Activated naive CD4-positive, alpha-beta T cell treated with anti-CD3 and anti-CD28 coated beads, Interleukin-2, amount 50 U/mL, for 72 hours (primary cell): ENCODE data around the gene LSM11. TPM values are rescaled to one million over a fixed set of nuclear protein-coding genes. Genes with fewer than 3 reads are reported as not detected.
A peak's percentile ranks its signal among the peaks of the same experiment; 100 is the strongest.
"Not testable (repeated sequence)": the region's sequence is repeated elsewhere in the genome, so short reads cannot be mapped to it uniquely, and the experiment has no call there.

Experiments used
- ATAC-seq, 2 donors: fragments of 150-1000 bp; cut with Tn5 transposase; 2 replicates each; pipeline ENCODE4 v1.10.0; 2021; ENCODE audit warnings: mild to moderate bottlenecking in 2 of 2, moderate library complexity in 2 of 2
- DNase-seq, 2 donors: peaks; one replicate each; pipeline ENCODE4 v3.0.0; 2021 to 2022; ENCODE audit warnings: low spot score in 2 of 2
- H3K27ac Mint-ChIP-seq, 2 donors: one replicate each; pipeline ENCODE4 v1.8.0; 2022; ENCODE audit warnings: mild to moderate bottlenecking in 2 of 2, mixed read lengths in 2 of 2
- H3K36me3 Mint-ChIP-seq, 2 donors: one replicate each; pipeline ENCODE4 v1.8.0; 2022; ENCODE audit warnings: mixed read lengths in 2 of 2
- H3K9me3 Mint-ChIP-seq, 2 donors: one replicate each; pipeline ENCODE4 v1.8.0; 2022; ENCODE audit warnings: mixed read lengths in 2 of 2
- total RNA-seq, 2 donors: library from RNA; stranded (reverse); gene quantifications; one replicate each; pipeline ENCODE4 v1.2.3, GENCODE V29; 2022

Gene LSM11
- total RNA-seq = 1 to 10 TPM; 7.8 to 9.1 TPM

DNA sequence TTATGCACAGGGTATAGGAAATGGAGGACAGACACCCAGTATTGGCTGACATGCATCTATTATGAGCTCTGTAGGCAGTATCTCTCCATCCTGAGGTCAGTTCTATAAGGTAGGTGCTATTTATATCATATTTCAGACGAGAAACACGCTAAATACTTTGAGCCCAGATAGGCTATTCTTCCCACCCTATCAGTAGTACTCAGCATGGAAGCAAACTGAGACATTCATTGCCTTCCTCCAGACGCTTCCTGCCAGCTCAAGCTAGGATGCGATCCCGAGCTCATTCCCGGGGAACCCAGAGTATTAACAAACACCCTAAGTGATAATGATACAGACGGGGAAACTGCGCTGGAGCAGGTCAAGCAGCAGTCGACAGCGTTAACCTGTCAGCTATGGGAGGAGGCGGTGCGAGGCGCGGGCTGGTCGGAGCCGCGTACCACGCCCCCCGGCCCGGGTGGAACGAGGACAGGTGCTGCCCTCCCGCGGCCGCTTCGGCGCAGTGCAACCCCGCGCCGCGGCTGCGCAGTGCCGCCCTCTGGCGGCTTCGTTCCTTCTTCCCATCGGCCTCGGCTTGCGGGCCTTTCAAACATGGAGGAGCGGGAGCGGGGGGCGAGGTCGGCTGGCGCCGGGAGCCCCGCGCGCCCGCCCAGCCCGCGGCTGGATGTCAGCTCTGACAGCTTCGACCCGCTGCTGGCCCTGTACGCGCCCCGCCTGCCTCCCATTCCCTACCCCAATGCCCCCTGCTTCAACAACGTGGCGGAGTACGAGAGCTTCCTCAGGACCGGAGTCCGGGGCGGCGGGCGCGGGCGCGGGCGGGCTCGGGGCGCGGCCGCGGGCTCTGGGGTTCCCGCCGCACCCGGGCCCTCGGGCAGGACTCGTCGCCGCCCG is at the start of gene LSM11:
Gene LSM11, plus strand, starts transcription at position 550 of the 888 bp plus-strand sequence. Its CDS starts 39 bp downstream, at position 589.
- peak; percentile 92 to 93 for ATAC-seq
- peak within 1 kb of the TSS; percentile 90 to 92 for H3K27ac Mint-ChIP-seq
- H3K36me3 Mint-ChIP-seq = peaks cover 8 to 15% of the 10 kb centered on the region in 2 donors
- DNase-seq = peak; percentile 94 to 96
- H3K9me3 Mint-ChIP-seq = no peaks in the 10 kb centered on the region

DNA sequence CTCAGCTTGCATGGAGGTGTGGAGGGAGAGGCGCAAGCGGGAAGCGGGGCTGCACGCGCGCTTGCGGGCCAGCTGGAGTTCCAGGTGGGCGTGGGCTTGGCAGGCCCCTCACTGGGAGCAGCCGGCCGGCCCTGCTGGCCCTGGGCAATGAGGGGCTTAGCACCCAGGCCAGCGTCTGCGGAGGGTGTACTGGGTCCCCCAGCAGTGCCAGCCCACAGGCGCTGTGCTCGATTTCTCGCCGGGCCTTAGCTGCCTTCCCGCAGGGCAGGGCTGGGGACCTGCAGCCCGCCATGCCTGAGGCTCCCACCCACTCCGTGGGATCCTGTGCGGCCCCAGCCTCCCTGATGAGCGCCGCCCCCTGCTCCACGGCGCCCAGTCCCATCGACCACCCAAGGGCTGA is 49.7 kb upstream of the LSM11 start:
- not testable (repeated sequence) for H3K27ac Mint-ChIP-seq, ATAC-seq, DNase-seq
- H3K9me3 Mint-ChIP-seq = peaks cover 10 to 23% of the 10 kb centered on the region in 2 donors
- peaks cover 5 to 26% of the 10 kb centered on the region in 2 donors for H3K36me3 Mint-ChIP-seq

DNA sequence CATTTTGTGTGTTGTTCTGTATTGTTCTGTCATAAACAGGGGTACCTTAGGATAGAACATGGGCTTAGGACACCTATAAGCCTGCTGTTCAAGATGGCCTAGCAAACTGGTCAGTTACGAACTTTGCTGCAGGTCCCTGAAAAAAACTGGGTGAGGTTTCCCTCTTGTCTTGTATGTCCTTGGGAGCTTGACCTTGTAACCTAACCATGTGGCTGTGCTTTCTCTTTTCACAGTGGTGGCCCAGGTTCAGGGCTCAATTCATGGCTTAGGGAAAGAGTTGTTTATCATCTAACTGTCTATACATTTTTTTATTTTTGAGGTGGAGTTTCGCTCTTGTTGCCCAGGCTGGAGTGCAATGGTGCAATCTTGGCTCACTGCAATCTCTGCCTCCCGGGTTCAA is 47.4 kb upstream of the LSM11 start:
- not testable (repeated sequence) for H3K27ac Mint-ChIP-seq, DNase-seq, ATAC-seq
- H3K36me3 Mint-ChIP-seq = peaks cover 5 to 29% of the 10 kb centered on the region in 2 donors
- H3K9me3 Mint-ChIP-seq = peaks cover 10 to 21% of the 10 kb centered on the region in 2 donors

DNA sequence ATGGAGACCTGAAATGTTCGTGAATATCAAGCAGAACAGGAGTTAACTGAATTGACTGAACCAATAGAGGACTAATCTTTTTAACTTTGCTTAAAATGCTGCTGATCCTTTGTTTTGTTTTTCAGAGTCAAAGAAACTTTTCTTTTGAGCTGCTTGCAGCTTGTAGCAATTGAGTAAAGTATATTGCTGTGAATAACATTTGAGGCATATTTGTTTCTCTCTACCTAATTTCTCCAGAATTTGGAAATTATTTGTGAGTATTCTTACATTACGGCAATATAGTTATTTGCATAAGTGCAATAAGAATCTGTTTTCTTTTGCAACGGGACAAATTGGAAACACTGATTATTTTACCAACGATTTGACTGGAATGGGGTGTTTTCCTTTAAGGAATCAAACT is 44.8 kb upstream of the LSM11 start:
- peaks cover 5 to 20% of the 10 kb centered on the region in 2 donors for H3K36me3 Mint-ChIP-seq
- peaks cover 5 to 10% of the 10 kb centered on the region in 2 donors for H3K9me3 Mint-ChIP-seq
- not testable (repeated sequence) for H3K27ac Mint-ChIP-seq, ATAC-seq, DNase-seq

DNA sequence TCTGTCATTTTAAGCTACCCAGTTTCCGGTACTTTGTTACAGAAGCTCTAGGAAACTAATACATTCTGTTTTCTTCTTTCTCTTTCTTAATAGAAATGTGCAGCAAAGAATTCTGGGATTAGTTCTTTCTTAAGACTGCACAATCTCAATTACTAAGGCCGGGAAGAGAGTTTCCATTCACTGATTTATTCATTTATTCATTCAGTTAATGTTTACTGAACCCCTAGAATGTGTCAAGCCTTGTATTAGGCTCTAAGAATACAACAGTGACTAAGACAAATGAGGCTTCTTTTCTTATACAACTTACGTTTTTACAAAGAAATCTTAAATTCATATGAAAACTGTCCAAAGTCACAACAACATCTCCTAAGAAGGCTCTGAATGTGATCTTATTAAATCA is 39.8 kb upstream of the LSM11 start:
- ATAC-seq = no peak

DNA sequence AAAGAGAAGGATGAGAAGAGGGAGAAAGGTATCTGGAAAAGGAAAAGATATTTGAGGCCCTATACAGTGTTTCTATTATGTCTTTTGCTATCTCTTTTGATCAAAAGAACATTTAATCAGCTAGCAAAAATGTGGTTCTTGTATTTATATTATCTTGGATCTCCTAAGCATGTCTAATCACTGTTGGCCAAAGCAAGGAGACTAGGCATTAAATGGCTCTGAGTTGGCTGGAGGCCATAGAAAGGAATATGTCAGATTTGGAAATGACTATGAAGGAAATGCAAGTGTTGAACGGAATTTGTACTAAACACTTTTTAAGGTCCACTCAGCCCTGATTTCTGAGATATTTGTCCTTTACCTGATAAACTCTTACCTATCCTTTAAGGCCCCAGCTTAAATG is 34.6 kb upstream of the LSM11 start:
- DNase-seq (no peak), ATAC-seq (no peak)
- Mint-ChIP-seq H3K9me3 (no peaks in the 10 kb centered on the region), H3K27ac (no peak overlapping the region), H3K36me3 (no peaks in the 10 kb centered on the region)

More for the DNA sequence above, 39.8 kb upstream of the LSM11 start:
- no peak for DNase-seq
- Mint-ChIP-seq H3K36me3 (peaks cover 0 to 9% of the 10 kb centered on the region in 2 donors), H3K27ac (no peak overlapping the region), H3K9me3 (peaks cover 0 to 1% of the 10 kb centered on the region in 2 donors)

DNA sequence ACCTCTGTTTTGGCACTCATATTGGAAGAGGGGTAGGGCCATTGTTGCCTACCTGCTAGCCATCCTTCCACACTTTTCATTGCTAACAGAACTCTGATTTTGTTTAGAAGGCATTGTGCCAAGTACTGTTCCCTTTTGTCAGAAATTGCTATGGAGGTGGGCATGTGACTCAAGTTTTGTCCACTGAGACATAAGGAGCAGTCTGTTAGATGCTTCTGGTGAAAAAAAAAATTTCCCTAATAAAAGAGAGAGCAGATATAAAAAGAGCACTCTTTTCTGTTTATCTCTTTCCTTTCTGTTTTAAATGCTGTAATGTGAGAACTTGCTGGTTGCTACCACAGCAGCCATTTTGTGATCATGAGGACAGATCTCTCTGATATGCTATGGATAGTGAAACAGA is 34.2 kb upstream of the LSM11 start:
- no peaks in the 10 kb centered on the region for H3K36me3 Mint-ChIP-seq

DNA sequence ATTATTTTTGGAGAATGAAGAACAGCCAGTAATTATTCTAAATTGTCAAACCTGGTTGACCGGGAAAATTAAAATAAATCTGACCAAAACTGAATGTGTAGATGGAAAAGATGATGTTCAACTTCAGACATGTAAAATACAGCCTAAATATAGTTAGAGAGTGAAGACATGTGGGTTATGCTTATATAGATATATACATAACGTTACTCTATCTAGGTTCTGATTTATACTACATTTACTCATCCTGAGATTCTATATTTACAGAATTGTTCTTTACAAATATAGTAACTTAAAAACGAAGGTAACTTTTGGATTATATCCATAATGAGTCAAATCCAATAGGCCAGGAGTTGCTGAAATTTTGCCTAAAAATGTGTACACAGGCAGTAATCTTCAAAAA is 33.1 kb upstream of the LSM11 start:
- H3K36me3 Mint-ChIP-seq = no peaks in the 10 kb centered on the region
- DNase-seq (no peak), ATAC-seq (peak in 1 of 2 donors; percentile 42)
- H3K9me3 Mint-ChIP-seq = no peaks in the 10 kb centered on the region
- H3K27ac Mint-ChIP-seq = no peak overlapping the region

More for the DNA sequence above, 34.2 kb upstream of the LSM11 start:
- H3K9me3 Mint-ChIP-seq = no peaks in the 10 kb centered on the region
- no peak for DNase-seq
- no peak for ATAC-seq
- H3K27ac Mint-ChIP-seq = no peak overlapping the region

DNA sequence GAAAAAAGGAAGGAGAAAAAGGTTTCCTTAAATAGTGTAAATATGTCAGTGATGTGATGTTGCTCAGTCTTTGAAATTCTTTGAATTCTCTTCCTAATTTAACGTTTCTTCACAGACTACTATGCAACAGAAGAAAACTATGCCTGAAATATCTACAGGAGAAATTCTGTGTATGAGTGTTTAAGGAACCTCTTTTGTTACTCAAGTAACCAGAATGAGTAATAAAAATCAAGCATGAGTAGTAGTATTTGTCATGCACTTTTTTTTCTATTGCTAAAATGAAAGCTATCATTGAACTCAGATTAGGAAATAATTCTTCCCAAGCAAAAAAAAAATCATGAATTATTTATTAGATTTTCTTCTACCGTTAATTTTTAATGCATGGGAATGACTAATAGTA is 32.6 kb upstream of the LSM11 start:
- Mint-ChIP-seq H3K36me3 (no peaks in the 10 kb centered on the region), H3K9me3 (no peaks in the 10 kb centered on the region), H3K27ac (no peak overlapping the region)
- ATAC-seq = peak; percentile 37 to 92
- DNase-seq = no peak

DNA sequence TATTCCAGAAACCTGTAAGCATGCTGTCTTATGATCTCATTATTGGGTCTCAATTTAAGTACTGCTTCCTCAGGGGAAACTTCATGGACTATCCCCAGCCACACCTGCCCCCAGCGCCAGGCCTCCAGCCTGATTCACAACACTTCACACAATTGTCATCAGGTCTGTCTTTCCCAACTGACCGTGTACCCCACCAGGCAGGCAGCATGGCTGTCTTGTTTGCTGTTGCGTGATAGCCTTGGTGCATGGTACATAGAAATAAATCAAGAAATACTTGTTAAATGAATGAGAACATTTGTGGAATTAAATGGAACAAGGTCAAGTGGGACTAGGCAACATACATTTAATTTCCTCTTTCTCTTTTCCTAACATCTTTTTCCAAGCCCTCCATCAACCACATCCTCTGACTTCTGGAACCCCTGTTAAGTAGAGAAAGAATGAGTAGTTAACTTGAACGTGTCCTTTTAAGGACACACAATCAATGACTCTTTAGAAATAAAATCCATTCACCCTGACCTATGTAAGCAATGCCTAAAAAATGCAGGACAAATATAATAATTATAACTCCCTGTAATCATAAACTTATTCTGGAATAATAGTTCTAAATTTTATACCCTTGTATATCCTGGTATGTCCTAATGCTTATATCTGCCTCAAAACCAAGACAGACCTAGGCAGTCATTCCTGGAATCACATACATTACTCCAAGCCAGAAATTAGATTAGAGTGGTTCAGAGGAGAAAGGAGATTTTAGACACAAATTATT is 29.5 kb upstream of the LSM11 start:
- ATAC-seq = no peak
- H3K36me3 Mint-ChIP-seq = no peaks in the 10 kb centered on the region
- DNase-seq = no peak
- H3K9me3 Mint-ChIP-seq = no peaks in the 10 kb centered on the region
- H3K27ac Mint-ChIP-seq = peak overlapping the region in 1 of 2 donors; percentile 23

DNA sequence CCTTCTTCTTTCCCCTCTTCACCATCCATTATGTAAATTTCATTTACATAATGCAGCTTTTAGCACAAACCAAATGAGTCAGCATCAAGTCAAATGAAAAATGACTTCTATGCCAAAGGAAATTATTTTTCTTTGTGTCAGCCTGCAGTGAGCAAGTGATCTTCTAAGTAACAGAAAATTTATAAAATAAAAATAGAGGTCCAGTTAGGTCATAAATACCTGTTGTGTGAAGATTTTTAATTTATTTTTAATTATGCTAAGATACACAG is 29.0 kb upstream of the LSM11 start:
- Mint-ChIP-seq H3K27ac (no peak overlapping the region), H3K9me3 (no peaks in the 10 kb centered on the region), H3K36me3 (no peaks in the 10 kb centered on the region)
- no peak for DNase-seq
- no peak for ATAC-seq

DNA sequence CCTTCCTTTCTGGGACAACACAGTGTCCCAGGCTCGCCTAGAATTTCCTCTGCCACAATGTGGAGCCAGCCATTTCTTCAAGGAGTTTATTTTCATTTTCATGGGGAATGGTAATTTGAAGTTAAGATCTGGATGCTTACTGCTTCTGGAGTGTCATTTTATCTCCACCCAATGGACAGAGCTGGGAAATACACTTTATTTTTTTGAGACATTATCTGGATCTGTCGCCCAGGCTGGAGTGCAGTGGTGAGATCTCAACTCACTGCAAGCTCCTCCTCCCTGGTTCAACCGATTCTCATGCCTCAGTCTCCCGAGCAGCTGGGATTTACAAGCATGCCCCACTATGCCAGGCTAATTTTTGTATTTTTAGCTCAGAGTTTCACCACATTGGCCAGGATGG is 25.0 kb upstream of the LSM11 start:
- Mint-ChIP-seq H3K9me3 (peaks cover 0 to 6% of the 10 kb centered on the region in 2 donors), H3K27ac (no peak overlapping the region), H3K36me3 (peaks cover 0 to 15% of the 10 kb centered on the region in 2 donors)
- ATAC-seq (peak; percentile 67 to 70), DNase-seq (peak in 1 of 2 donors; percentile 15)

DNA sequence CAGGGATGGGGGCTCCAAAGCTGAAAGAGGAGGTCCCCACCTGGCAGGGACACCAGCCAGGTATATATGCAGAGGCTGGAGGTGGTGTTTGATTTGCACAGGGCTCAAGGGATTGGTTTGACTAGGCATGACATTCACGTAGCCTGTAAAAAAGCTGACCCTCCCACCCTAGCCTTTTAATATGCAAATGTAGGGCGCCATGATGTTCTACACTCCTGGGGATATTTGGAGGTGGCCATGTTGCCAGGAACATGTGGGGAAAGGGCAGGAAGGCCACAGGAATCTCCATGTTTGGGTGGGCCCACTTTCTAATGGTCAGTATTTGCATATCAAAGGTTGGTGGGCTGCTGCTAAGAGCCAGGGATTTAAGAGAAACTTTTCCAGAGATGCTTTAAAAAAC is 24.3 kb upstream of the LSM11 start:
- DNase-seq (no peak), ATAC-seq (no peak)
- Mint-ChIP-seq H3K9me3 (peaks cover 0 to 6% of the 10 kb centered on the region in 2 donors), H3K27ac (no peak overlapping the region), H3K36me3 (peaks cover 5 to 15% of the 10 kb centered on the region in 2 donors)

DNA sequence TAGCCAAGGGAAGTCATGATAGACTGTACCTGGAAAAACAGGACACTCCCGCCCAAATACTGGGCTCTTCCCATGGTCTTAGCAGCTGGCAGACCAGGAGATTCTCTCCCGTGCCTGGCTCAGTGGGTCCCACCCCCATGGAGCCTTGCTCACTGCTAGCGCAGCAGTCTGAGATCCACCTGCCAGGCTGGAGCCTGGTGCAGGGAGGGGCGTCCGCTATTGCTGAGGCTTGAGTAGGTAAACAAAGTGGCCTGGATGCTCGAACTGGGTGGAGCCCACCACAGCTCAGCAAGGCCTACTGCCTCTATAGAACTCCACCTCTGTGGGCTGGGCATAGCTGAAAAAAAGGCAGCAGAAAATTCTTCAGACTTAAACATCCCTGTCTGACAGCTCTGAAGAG is 22.4 kb upstream of the LSM11 start:
- H3K36me3 Mint-ChIP-seq = peaks cover 5 to 19% of the 10 kb centered on the region in 2 donors
- ATAC-seq (no peak), DNase-seq (no peak)
- no peak overlapping the region for H3K27ac Mint-ChIP-seq
- peaks cover 0 to 6% of the 10 kb centered on the region in 2 donors for H3K9me3 Mint-ChIP-seq

DNA sequence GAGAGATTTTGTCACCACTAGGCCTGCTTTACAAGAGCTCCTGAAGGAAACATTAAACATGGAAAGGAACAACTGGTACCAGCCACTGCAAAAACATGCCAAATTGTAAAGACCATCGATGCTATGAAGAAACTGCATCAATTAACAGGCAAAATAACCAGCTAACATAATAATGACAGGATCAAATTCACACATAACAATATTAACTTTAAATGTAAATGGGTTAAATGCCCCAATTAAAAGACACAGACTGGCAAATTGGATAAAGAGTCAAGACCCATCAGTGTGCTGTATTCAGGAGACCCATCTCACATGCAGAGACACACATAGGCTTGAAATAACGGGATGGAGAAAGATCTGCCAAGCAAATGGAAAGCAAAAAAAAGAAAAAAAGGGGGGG is 20.6 kb upstream of the LSM11 start:
- not testable (repeated sequence) for H3K9me3 Mint-ChIP-seq, ATAC-seq, H3K27ac Mint-ChIP-seq, DNase-seq
- peaks cover 5 to 25% of the 10 kb centered on the region in 2 donors for H3K36me3 Mint-ChIP-seq

DNA sequence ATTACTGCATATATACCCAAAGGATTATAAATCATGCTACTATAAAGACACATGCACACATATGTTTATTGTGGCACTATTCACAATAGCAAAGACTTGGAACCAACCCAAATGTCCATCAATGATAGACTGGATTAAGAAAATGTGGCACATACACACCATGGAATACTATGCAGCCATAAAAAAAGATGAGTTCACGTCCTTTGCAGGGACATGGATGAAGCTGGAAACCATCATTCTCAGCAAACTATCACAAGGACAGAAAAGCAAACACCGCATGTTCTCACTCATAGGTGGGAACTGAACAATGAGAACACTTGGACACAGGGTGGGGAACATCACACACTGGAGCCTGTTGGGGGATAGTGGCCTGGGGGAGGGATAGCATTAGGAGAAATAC is 16.9 kb upstream of the LSM11 start:
- DNase-seq, ATAC-seq, H3K27ac Mint-ChIP-seq, H3K9me3 Mint-ChIP-seq: not testable (repeated sequence)
- peaks cover 10 to 36% of the 10 kb centered on the region in 2 donors for H3K36me3 Mint-ChIP-seq

DNA sequence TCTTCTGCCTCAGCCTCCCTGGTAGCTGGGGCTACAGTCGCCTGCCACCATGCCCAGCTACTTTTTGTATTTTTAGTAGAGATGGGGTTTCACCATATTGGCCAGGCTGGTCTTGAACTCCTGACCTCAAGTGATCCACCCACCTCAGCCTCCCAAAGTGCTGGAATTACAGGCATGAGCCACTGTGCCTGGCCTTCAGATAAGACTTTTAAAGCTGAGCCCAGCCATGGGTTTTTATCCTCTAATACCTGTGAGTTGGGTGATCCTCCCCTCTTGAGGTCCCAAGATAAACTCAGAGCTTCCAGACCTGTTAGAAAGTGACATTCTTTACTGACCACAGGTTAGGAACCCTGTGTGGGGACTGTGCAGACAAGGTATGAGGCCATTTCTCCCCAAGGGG is 15.7 kb upstream of the LSM11 start:
- ATAC-seq, H3K27ac Mint-ChIP-seq, DNase-seq, H3K9me3 Mint-ChIP-seq: not testable (repeated sequence)
- peaks cover 10 to 24% of the 10 kb centered on the region in 2 donors for H3K36me3 Mint-ChIP-seq
